CD14-positive monocyte (primary cell): ENCODE results near the gene COL15A1. TPM values are rescaled to one million over a fixed set of nuclear protein-coding genes. Genes with fewer than 3 reads are reported as not detected.

Source experiments
- DNase-seq, 3 donors: peaks; one replicate each; pipeline ENCODE4 v3.0.0-alpha.2; 2011 to 2022
- H2AFZ ChIP-seq: 2 replicates; pipeline ENCODE4 v1.6.0; 2012; ENCODE audit warnings: mild to moderate bottlenecking, low read depth, low read length, inconsistent platforms; ENCODE audit not compliant: insufficient read depth, poor library complexity, severe bottlenecking
- H3K27ac ChIP-seq, 2 donors: 1 replicate in 1 of 2; 2 replicates in 1 of 2; pipeline ENCODE4 v1.5.1; 2012 to 2013; ENCODE audit warnings: low read length in 2 of 2, control low read depth in 1 of 2, inconsistent platforms in 1 of 2, low read depth in 1 of 2, mild to moderate bottlenecking in 1 of 2
- H3K27me3 ChIP-seq, 2 donors: one replicate each; pipeline versions ENCODE4 v1.6.0 to v1.6.1; 2011 to 2013; ENCODE audit warnings: low read length in 2 of 2; ENCODE audit not compliant: control insufficient read depth in 2 of 2, insufficient read depth in 2 of 2
- H3K36me3 ChIP-seq, 2 donors: replicated peaks in 1 of 2; 1 replicate in 1 of 2; 2 replicates in 1 of 2; pipeline versions ENCODE4 v1.5.1 to v1.6.1; 2012 to 2013; ENCODE audit warnings: low read length in 2 of 2, control low read depth in 1 of 2, inconsistent platforms in 1 of 2, mild to moderate bottlenecking in 1 of 2; ENCODE audit not compliant: insufficient read depth in 2 of 2, control insufficient read depth in 1 of 2
- H3K4me1 ChIP-seq, 2 donors: 1 replicate in 1 of 2; 2 replicates in 1 of 2; pipeline versions ENCODE4 v1.5.1 to v1.6.1; 2012 to 2013; ENCODE audit warnings: low read length in 2 of 2, control low read depth in 1 of 2, inconsistent platforms in 1 of 2, mild to moderate bottlenecking in 1 of 2, moderate library complexity in 1 of 2; ENCODE audit not compliant: insufficient read depth in 2 of 2, control insufficient read depth in 1 of 2
- H3K4me2 ChIP-seq: replicated peaks from 2 replicates; pipeline ENCODE3; 2012; ENCODE audit warnings: low read length, moderate library complexity, mild to moderate bottlenecking; ENCODE audit not compliant: poor library complexity, severe bottlenecking; ENCODE audit errors: extremely low read depth
- H3K4me3 ChIP-seq, 3 experiments: fragments of 200-600 bp in 1 of 3; sonication (generic) in 1 of 3; replicated peaks in 1 of 3; 1 replicate in 2 of 3; 2 replicates in 1 of 3; pipeline ENCODE4 v1.5.1; 2011 to 2013; ENCODE audit warnings: low read length in 3 of 3, mild to moderate bottlenecking in 3 of 3, control low read depth in 2 of 3, low read depth in 2 of 3, inconsistent platforms in 1 of 3, moderate library complexity in 1 of 3
- H3K79me2 ChIP-seq: 2 replicates; pipeline ENCODE4 v1.6.0; 2012; ENCODE audit warnings: mild to moderate bottlenecking, control low read depth, inconsistent platforms, low read length, moderate library complexity; ENCODE audit not compliant: insufficient read depth
- H3K9ac ChIP-seq: 2 replicates; pipeline ENCODE4 v1.6.0; 2017; ENCODE audit warnings: low read length, mild to moderate bottlenecking; ENCODE audit not compliant: insufficient read depth, poor library complexity, severe bottlenecking
- H3K9me3 ChIP-seq, 2 donors: replicated peaks in 1 of 2; 1 replicate in 1 of 2; 2 replicates in 1 of 2; pipeline versions ENCODE4 v1.5.1 to v1.6.1; 2012 to 2013; ENCODE audit warnings: low read length in 2 of 2, control low read depth in 1 of 2; ENCODE audit not compliant: control insufficient read depth in 1 of 2, insufficient read depth in 1 of 2
- H4K20me1 ChIP-seq: 2 replicates; pipeline ENCODE4 v1.6.0; 2012; ENCODE audit warnings: mild to moderate bottlenecking, low read length, control low read depth, moderate library complexity; ENCODE audit not compliant: insufficient read depth
- H3K27ac Mint-ChIP-seq, 7 donors: one replicate each; pipeline ENCODE4 v1.8.0; 2020; ENCODE audit warnings: mild to moderate bottlenecking in 7 of 7, mixed read lengths in 7 of 7, moderate library complexity in 6 of 7, inconsistent platforms in 2 of 7
- H3K27me3 Mint-ChIP-seq, 3 donors: one replicate each; pipeline ENCODE4 v1.8.0; 2021 to 2022; ENCODE audit warnings: low read depth in 3 of 3, mild to moderate bottlenecking in 3 of 3, mixed read lengths in 3 of 3, moderate library complexity in 3 of 3, inconsistent platforms in 1 of 3
- H3K36me3 Mint-ChIP-seq, 2 donors: one replicate each; pipeline ENCODE4 v1.8.0; 2020; ENCODE audit warnings: mixed read lengths in 2 of 2, inconsistent platforms in 1 of 2, mild to moderate bottlenecking in 1 of 2
- H3K4me1 Mint-ChIP-seq: one replicate; pipeline ENCODE4 v1.8.0; 2020; ENCODE audit warnings: mild to moderate bottlenecking, mixed read lengths
- H3K4me3 Mint-ChIP-seq, 2 donors: one replicate each; pipeline ENCODE4 v1.8.0; 2020; ENCODE audit warnings: mild to moderate bottlenecking in 2 of 2, mixed read lengths in 2 of 2, moderate library complexity in 1 of 2
- H3K9me3 Mint-ChIP-seq, 7 donors: one replicate each; pipeline ENCODE4 v1.8.0; 2020 to 2022; ENCODE audit warnings: mixed read lengths in 7 of 7, mild to moderate bottlenecking in 6 of 7, moderate library complexity in 6 of 7, inconsistent platforms in 2 of 7
- CTCF ChIP-seq: fragments of 200-600 bp; IDR thresholded peaks from one replicate; pipeline ENCODE4 v1.8.0; 2022; ENCODE audit warnings: antibody characterized with exemption, mild to moderate bottlenecking
- WGBS: methylation state at CpG from one replicate; pipeline ENCODE4 v1.1.5; 2013; ENCODE audit warnings: missing lambda C conversion rate; ENCODE audit not compliant: insufficient coverage; 5-methylcytosine and 5-hydroxymethylcytosine counted together
- intact Hi-C, 2 donors: fragments of 100-400 bp; cut with micrococcal nuclease; formaldehyde crosslinking; loops; one replicate each; pipeline versions ENCODE4 v1.15.0 to v1.15.1; 2023
- polyA plus RNA-seq, 3 donors: library from polyadenylated mRNA; depleted of rRNA in 1 of 3; unstranded in 2 of 3; stranded (reverse) in 1 of 3; fragments of 300-500 nt in 2 of 3; fragments of >200 nt in 1 of 3; fragmentation: Illumina TruSeq in 2 of 3; gene quantifications; 1 replicate in 2 of 3; 2 replicates in 1 of 3; pipeline ENCODE4 v1.2.3, GENCODE V29; 2012 to 2021

Gene COL15A1
- polyA plus RNA-seq, 3 donors, result 0.03 to 0.14 (median 0.11) TPM

- Histone ChIP-seq H3K36me3 (no peaks in the 10 kb centered on the region), H3K9ac (no peak overlapping the region), H3K79me2 (no peaks in the 10 kb centered on the region), H3K9me3 (no peaks in the 10 kb centered on the region), H3K27ac (no peak overlapping the region), H3K4me2 (no peak overlapping the region), H3K4me1 (no peaks in the 10 kb centered on the region), H2AFZ (no peak overlapping the region), H4K20me1 (no peaks in the 10 kb centered on the region), H3K27me3 (peaks cover 0 to 10% of the 10 kb centered on the region in 2 donors), H3K4me3 (no peak overlapping the region)
- no peak for DNase-seq
- Mint-ChIP-seq H3K4me1 (peaks cover 8% of the 10 kb centered on the region), H3K4me3 (no peak overlapping the region), H3K36me3 (no peaks in the 10 kb centered on the region), H3K27me3 (peaks cover 4 to 7% (median 6%) of the 10 kb centered on the region in 3 donors), H3K27ac (no peak overlapping the region), H3K9me3 (peaks cover 0 to 2% (median 0%) of the 10 kb centered on the region in 7 donors)
- intact Hi-C loops, result loop anchor here in 1 of 2 donors (5.0 kb wide), 1 partner anchor 34 kb away; no protein-coding TSS in a partner anchor
- no peak for TF ChIP-seq CTCF
- WGBS, result 91% methylated on average over 1 of the region's 3 CpGs
Observed at GRCh38 chr9:99066571-99066970, 122.9 kb downstream of the COL15A1 start.

- H3K27me3 ChIP-seq, result no peaks in the 10 kb centered on the region
- peaks cover 0 to 3% (median 2%) of the 10 kb centered on the region in 3 donors for H3K27me3 Mint-ChIP-seq
- no peak overlapping the region for H3K4me3 Mint-ChIP-seq
- DNase-seq, result no peak
- no peaks in the 10 kb centered on the region for H4K20me1 ChIP-seq
- no peaks in the 10 kb centered on the region for H3K36me3 Mint-ChIP-seq
- intact Hi-C loops, result loop anchor here in 1 of 2 donors (5.0 kb wide), 1 partner anchor 37 kb away; no protein-coding TSS in a partner anchor
- no peaks in the 10 kb centered on the region for H3K36me3 ChIP-seq
- no peak overlapping the region for H3K9ac ChIP-seq
- no peaks in the 10 kb centered on the region for H3K79me2 ChIP-seq
- whole genome bisulfite sequencing, result no CpG with 5 or more reads among the region's 1 CpG
- H3K27ac Mint-ChIP-seq, result peak overlapping the region in 1 of 7 donors; percentile 43
- H3K4me2 ChIP-seq, result no peak overlapping the region
- no peak overlapping the region for H2AFZ ChIP-seq
- H3K9me3 Mint-ChIP-seq, result peaks cover 0 to 2% (median 0%) of the 10 kb centered on the region in 7 donors
- no peak overlapping the region for H3K4me3 ChIP-seq
- no peaks in the 10 kb centered on the region for H3K4me1 ChIP-seq
- peaks cover 14% of the 10 kb centered on the region for H3K4me1 Mint-ChIP-seq
- TF ChIP-seq CTCF, result no peak
- no peak overlapping the region for H3K27ac ChIP-seq
- no peaks in the 10 kb centered on the region for H3K9me3 ChIP-seq
Observed at GRCh38 chr9:99069075-99069474, 125.4 kb downstream of the COL15A1 start.
